IPS DF 19.7 (cell line): ENCODE results near the gene TARBP1.
"Not testable (repeated sequence)": the region's sequence is repeated elsewhere in the genome, so short reads cannot be mapped to it uniquely, and the experiment has no call there.

Experiments used
- DNase-seq: peaks from one replicate; pipeline ENCODE4 v3.0.0-alpha.2; 2013; ENCODE audit warnings: low read depth, low spot score

The TARBP1 gene, protein sequence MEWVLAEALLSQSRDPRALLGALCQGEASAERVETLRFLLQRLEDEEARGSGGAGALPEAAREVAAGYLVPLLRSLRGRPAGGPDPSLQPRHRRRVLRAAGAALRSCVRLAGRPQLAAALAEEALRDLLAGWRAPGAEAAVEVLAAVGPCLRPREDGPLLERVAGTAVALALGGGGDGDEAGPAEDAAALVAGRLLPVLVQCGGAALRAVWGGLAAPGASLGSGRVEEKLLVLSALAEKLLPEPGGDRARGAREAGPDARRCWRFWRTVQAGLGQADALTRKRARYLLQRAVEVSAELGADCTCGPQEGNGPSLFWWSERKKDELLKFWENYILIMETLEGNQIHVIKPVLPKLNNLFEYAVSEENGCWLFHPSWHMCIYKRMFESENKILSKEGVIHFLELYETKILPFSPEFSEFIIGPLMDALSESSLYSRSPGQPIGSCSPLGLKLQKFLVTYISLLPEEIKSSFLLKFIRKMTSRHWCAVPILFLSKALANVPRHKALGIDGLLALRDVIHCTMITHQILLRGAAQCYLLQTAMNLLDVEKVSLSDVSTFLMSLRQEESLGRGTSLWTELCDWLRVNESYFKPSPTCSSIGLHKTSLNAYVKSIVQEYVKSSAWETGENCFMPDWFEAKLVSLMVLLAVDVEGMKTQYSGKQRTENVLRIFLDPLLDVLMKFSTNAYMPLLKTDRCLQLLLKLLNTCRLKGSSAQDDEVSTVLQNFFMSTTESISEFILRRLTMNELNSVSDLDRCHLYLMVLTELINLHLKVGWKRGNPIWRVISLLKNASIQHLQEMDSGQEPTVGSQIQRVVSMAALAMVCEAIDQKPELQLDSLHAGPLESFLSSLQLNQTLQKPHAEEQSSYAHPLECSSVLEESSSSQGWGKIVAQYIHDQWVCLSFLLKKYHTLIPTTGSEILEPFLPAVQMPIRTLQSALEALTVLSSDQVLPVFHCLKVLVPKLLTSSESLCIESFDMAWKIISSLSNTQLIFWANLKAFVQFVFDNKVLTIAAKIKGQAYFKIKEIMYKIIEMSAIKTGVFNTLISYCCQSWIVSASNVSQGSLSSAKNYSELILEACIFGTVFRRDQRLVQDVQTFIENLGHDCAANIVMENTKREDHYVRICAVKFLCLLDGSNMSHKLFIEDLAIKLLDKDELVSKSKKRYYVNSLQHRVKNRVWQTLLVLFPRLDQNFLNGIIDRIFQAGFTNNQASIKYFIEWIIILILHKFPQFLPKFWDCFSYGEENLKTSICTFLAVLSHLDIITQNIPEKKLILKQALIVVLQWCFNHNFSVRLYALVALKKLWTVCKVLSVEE (N-terminal part only)

DNA sequence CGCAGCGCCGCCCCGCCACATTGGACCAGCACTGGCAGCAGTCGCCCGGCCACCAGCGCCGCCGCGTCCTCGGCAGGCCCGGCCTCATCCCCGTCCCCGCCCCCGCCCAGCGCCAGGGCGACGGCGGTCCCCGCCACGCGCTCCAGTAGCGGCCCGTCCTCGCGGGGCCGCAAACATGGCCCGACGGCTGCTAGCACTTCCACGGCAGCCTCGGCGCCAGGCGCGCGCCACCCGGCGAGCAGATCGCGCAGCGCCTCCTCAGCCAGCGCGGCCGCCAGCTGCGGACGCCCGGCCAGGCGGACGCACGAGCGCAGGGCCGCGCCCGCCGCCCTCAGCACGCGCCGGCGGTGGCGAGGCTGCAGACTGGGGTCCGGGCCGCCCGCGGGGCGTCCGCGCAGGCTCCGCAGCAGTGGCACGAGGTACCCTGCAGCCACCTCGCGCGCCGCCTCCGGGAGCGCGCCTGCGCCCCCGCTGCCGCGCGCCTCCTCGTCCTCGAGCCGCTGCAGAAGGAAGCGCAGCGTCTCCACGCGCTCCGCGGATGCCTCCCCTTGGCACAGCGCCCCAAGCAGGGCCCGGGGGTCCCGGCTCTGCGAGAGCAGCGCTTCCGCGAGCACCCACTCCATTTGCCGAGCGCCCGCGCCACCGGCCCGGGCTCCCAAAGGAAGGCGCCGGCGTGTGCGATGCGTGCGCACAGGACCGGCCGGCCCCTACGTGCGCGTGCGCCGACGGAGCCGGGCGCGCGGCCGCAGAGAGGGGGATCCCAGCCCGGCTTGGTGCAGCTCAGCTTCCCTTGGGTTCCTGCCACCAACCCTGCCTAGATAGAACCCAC lies at the start of gene TARBP1:
Gene TARBP1, minus strand, starts transcription at position 699 of the 829 bp plus-strand sequence. Its CDS starts 76 bp downstream, at position 623.
- no peak for DNase-seq

DNA sequence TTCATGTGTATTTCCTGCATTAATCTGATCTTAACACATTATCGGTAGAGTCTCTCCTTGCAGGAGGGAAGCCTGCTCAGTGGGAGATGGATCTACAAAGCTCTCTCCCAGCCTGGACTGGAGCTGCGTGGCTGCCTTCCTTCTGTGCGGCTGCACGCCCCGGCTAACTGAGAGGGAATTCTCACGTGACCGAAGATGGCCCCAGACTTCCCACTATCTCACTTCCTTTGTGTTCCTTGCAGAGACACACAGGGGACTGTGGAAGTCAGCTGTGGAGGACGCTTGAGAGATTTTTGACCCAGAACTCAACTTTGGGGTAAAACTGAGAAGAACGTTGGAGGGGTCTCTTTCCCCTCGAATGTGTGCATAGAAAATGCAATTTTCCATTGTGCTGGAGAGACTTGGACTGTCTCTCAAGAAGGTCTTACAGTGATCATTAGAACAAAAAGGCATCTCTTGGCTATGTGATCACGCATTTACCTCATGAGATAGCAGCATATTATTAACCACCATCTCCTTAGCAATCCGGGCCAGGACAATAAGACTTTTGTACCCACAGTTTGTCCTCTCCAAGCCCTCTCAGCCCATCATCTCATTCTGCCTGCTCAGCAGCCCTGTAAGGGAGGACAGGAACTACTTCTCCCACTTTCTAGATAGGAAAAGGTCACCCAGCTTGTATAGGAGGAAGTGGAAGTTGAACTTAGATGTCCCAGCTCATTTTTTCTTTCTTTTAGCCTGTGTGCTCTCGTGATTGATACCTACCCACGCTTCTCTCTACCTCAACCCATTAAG lies 49.3 kb upstream of the TARBP1 start:
- no peak for DNase-seq

DNA sequence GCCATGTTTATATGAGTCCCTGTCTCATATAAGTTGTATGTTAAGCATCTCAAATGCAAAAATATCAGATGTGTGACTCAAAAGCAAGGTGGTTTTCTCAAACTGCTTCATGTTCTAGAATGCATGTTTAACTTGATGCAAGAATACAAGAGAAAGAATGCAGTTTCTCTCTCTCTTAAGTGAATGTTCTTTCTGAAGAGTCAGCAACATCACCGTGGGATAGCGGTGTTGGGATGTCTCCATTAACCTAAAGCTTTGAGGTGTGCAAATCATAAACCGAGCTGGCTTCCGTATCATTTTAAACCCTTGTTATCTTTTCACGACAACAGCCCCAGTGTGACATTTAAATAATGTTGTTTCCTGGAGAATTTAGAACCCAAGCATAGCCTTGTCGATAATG lies 48.4 kb upstream of the TARBP1 start:
- no peak for DNase-seq

DNA sequence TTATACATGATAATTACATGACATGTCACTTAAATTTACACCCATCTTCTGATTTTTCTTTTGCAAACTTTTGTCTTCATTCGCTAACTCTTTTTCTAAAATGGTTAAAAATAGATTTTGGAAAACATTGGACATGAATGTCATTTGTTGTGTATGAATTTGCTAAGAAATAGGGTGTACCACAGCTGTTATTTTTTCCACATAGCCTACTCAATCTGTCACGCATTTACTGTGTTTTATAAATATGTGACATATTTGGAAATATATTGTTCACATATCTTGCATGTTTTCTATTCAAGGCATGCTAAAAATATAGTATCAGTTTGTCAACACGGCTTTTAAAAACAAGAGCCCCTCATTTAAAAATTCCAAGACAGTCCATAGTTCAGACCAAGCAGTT lies 47.9 kb upstream of the TARBP1 start:
- no peak for DNase-seq

DNA sequence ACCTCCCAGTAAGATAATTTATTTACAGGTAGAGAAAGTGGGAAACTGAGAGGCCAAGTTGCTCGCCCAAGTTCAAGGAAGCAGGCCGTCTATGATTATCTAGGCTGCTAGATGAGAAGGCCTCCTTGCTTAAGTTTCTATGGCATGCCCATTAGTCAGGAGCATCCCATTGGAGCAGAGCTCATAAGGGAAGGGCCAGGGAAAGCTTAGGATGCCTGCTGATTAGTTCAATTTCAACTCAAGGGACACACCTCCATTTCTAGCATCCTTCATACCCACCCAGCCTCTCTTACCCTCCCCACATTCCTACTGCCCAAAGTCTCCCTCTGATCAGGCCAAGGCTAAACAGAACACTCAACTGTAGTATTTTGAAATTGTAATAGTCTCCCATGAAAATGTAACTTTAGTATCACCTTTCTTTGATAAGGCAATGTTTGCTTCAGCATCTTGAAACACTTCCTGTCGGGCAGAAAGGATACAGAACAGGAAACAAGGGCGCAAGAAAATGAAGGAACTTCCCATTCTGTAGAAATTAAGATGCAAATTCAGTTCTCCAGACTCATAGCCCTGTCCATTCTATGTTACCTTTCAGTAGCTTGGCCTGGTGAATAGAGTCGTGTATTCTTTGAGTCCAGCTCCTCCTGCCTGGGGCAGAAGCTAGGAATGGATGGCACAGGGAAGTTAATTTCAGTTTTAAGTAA lies 46.3 kb upstream of the TARBP1 start:
- no peak for DNase-seq

DNA sequence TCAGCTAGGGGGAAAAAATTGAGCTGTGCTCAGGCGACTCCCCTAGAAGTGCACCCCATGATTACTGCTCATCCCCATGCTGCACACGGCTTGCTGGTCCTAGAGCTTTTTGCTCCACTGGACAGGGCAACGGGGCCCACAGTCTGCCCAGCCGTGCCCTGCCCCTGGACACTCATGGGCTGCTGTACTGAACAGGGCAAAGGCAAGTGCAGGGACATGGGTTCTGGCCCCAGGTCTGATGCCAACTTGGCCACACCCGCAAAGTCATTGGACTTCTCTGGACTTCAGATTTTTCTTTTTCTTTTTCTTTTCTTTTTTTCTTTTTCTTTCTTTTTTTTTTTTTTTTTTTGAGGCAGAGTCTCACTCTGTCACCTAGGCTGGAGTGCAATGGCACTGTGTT lies 42.9 kb upstream of the TARBP1 start:
- no peak for DNase-seq

DNA sequence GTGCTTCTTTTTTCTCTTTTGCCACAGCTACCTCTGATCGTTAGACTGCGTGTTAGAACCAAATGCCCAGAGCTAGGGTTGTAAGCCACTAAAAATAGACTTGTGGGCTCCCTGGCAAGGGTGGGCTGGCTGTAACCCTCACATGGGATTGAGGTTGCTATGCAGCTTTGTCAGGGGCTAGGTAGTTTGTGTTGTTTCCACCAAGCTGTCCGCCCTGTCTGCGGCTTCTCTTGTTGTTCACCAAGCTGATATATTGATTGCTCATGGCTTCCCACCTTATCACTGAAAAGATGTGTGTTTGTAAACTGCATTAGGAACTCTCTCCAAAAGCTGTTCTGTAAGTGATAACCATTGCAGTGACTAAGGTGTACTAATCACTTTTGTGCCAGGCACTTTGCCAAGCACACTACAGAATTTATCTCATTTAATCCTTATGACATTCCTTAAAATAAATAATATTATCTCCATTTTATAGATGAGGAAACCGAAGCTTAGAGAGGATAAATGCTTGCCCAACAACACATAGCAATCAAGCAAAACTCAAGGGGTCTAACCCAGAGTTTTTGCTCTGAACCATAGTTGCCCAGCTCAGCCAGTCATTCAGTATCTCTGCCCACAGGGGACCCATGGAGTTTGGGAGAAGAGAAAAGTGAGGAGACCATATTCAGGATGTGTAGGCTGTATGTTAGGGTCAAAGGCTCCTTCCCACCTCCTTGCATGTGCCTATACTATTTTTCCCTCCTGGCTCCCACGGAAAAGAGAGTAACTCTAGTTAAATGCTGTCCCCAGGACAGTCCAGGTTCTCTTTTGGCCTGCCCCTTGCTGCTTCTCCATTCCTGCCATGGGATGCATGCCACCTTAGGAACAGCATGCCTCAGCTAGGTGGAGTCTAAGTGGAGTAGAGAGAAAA lies 42.2 kb upstream of the TARBP1 start:
- DNase-seq: no peak

DNA sequence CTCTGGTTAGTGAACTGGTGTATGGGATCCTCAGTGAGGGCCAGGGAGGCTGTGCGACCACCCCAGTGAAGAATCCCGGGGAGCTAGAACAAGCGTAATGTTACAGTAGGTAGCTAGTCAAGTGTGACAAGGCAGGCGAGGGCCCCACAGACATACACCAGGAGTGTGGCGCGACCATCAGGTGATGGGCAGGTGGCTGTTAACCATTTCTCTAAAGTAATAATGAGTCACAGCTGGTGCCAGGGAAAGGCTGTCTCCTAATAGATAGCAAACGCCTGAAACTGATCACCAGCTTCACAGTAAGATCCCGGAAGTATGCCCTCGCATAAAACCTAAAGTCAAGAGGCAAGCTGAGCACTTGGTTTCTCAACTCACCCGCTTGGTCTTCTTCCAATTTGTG lies 40.5 kb upstream of the TARBP1 start:
- DNase-seq: no peak

DNA sequence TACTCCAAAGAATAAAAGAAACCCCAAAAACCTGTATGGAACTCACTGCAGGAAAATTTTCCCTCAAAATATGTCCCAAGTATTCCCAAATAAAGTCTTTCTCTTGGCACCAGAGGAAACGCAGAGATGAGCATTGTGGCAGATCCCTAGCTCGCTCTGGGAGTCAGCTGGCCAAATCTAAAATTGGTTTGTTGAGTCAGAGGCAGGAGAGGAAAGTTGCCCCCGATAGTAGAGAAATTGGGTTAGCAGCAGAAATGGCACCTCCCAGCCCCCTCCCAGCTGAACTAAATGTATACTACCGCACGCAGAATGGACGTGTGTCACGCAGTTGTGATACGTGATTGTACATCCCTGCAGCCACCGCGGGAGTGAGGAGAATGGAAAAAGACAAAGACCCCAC lies 39.9 kb upstream of the TARBP1 start:
- no peak for DNase-seq

DNA sequence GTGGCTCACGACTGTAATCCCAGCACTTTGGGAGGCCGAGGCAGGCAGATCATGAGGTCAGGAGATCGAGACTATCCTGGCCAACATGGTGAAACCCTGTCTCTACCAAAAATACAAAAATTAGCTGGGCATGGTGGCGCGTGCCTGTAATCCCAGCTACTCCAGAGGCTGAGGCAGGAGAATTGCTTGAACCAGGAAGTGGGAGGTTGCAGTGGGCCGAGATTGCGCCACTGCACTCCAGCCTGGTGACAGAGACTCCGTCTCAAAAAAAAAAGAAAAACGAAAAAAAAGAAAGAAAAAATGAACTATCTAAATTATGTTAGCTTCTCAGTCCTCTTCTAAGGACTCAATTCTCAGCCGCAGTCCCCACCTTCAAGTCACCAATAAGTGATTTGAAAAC lies 39.1 kb upstream of the TARBP1 start:
- DNase-seq: not testable (repeated sequence)

DNA sequence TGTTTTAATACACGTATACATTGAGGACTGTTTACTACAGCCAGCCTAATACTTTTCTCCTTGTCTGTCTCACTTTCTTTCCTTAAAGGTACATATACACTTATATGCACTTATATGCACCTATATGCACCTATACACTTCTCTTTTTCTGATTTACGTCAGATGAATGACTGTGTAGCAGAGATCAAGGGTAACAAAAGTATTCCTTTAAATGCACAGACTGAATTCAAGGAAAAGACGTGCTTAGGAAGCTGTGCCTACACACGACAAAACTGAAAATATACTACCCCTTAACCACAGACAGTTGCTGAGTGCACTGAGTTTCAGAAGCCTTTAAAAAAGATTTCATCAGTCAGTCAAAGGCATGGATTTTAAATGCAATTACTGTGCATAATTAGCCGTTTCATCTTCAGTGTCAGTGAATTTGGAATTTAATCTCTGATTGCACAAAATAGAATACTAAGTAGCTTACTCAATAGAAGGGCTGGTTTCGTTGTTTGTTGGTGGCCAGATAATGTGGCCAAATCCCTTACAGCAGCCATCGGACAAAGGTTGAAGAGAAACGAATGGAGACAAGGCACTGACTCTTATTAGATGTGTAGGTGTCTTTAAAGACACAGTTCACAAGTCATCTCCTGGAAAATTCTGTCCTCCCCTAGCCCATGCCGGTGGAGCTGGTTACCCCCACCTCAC lies 38.3 kb upstream of the TARBP1 start:
- DNase-seq: no peak

DNA sequence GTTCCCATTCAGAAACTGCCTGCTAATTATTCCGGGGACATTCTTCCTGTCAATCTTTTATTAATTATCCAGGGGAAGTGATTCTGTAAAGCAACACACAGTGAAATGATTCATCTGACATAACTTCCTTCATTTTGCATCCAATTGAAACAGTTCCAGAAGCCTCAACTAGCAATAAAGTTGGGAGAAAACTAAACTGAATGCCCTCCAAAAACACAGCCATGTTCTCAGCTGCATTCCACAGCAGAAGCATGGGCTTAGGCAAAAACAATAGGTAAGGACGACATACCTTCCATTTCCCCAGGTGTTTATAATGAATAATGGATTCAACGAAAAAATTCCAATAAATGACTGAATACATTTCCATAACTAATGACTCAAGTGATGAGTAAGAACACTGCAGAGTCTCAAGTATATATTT lies 36.9 kb upstream of the TARBP1 start:
- no peak for DNase-seq

DNA sequence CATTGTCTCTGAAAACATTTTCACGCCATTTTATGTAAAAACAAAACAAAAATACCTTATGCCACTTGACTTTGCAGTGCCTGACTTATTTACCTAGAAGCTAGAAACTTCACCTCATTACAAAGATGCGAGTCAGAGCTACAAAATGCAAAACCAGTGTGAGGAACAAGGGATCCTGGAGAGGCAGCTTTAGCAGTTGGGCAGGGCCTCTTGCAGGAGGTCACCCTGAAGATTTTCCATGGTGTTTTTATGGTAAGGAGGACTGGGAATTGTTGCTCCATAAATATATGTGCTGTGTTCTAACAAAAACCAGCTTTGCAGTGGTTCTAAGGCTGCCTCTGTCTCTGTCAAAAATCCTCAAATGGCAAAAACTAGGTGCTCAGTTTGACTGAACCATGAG lies 36.4 kb upstream of the TARBP1 start:
- no peak for DNase-seq

DNA sequence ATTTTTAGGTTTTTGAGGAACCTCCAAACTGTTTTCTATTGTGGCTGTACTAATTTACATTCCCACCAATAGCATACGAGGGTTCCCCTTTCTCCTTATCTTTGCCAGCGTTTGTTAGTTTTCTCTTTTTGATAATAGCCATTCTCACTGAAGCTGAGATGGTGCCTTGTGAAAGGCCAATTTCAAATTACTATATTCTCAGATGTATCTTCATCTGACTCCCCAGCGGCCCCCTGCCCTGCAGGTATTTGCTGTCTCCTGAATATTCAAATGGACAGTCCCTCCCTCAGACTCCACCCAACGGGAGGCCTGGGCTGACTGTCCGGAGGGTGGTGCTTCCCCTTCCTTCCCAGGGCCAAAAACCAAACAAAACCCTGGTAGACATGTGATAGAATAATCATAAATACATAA lies 33.5 kb upstream of the TARBP1 start:
- no peak for DNase-seq

DNA sequence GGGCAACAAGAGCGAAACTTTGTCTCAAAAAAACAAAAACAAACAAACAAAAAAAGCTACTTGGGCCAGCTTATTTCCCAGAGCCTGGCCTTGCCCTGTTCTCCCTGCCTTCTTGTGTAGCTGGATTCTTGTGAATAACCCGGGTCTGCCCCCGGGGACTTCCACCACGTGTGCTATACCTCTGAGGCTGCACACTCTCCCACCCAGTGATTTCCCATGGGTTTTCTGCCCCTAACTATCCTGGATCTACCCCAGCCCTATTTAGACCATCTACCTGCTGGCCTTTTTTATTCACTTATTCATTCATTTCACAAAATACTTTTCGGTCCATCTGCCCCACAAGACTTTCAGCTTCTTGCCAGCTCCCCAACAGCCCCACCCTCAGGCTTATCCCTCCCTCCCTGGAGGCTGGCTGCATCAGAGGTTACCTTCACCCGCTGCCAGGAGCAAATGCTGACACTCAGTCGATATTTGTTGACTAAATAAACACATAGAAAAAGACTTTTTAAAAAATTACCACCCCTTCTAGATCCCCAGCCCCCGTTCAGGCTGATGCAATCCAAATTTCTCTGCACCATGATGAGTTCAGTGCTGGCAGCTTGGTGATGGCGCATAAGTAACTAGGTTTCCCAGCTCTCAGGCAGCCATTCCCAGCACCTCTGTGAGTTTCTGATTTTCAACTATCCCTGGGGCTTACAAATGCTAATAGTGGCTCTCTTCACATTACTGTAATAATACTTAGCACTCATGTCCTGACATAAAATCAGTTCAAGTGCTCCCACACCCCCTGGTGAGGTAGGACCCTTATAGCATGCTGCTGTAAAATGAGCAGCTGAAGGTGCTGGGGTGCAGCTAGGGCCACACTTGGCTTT lies 30.7 kb upstream of the TARBP1 start:
- no peak for DNase-seq

DNA sequence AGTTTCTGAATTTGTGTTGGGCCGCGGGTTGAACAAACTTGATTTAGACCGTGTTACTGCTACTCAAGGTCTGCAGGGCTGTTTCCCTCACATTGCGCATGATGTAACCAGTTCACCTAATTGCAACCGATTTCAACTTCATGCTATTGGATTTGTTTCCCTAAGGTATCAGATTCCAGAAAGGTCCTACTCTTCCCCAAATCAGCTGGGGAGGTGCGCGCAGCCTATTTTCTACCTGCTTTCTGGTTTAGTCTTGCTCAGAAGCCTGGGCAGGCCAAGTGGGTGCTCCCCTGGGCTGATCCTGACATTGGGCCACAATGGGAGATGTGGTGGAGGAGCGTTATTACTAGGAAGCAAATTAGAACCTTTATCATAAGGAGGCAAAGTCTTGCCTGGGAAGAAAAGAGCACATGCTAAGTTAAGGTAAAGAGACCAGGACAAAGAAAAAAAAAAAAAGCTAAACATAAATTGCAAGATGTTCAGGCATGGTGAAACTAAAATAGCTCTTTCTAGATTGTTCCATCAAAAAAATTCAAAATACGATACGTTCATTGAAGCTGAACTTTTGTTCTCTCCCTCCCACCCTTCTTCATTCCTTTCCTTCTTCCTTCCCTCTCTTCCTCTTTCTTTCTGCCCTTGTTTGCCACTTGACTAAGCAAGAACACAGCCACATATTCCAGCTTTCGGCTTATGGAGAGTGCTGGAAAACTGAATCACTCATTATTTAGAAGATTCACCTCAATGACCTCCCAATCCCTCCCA lies 28.8 kb upstream of the TARBP1 start:
- DNase-seq: no peak
